ENCODE measurements around the gene LRP1B.

DNA sequence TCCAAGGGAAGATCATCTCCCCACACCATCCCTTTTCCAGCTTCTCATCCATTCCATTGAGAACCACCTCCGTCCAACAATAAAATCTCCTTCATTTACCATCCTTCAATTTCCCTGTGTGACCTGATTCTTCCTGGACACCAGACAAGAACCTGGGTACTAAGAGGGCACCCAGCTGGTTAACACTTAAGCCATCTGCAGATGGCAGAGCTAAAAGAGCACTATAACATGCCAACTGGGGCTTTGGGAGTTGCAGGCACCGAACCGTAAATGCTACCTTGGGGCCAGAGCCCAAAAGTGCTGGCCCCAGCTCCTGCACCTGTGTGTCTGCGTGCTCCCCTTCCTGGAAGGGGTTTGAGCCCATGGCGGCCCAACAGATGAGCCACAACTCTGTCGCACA, 655.0 kb downstream of the LRP1B start:
- TF ChIP-seq, protein P1, sequence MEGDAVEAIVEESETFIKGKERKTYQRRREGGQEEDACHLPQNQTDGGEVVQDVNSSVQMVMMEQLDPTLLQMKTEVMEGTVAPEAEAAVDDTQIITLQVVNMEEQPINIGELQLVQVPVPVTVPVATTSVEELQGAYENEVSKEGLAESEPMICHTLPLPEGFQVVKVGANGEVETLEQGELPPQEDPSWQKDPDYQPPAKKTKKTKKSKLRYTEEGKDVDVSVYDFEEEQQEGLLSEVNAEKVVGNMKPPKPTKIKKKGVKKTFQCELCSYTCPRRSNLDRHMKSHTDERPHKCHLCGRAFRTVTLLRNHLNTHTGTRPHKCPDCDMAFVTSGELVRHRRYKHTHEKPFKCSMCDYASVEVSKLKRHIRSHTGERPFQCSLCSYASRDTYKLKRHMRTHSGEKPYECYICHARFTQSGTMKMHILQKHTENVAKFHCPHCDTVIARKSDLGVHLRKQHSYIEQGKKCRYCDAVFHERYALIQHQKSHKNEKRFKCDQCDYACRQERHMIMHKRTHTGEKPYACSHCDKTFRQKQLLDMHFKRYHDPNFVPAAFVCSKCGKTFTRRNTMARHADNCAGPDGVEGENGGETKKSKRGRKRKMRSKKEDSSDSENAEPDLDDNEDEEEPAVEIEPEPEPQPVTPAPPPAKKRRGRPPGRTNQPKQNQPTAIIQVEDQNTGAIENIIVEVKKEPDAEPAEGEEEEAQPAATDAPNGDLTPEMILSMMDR (IDR thresholded peaks at IDR 0.05), result no peak
- TF ChIP-seq EZH2 (IDR thresholded peaks at IDR 0.05; ENCODE audit: borderline replicate concordance, insufficient read depth, low read depth, low read length, poor library complexity, severe bottlenecking), result no peak
